GM18867 (cell line): Measurements from ENCODE around the gene VPS13D.
"Not testable (repeated sequence)": the region's sequence is repeated elsewhere in the genome, so short reads cannot be mapped to it uniquely, and the experiment has no call there.

Experiments
- ATAC-seq: cut with Tn5 transposase; IDR thresholded peaks from one replicate; pipeline ENCODE4 v1.9.1; 2021; ENCODE audit warnings: mild to moderate bottlenecking, moderate library complexity; ENCODE audit not compliant: unreplicated experiment

VPS13D gene

DNA sequence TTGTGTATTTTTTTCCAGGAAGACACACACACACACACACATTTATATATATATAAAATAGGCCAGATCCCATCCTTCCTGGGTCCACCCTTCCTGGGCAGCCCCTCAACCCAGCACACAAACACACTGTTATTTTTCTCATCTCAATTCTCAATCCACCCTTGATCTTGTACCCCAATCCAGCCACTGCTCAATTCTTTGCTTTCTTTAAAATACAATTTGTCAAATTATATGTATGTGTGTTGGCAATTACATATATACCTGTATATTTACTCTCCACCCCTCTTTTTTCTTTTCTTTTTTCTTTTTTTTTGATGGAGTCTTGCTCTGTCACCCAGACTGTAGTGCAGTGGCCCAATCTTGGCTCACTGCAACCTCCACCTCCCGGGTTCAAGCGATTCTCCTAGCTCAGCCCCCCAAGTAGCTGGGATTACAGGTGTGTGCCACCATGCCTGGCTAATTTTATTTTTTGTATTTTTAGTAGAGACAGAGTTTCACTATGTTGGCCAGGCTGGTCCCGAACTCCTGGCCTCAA lies 299.9 kb downstream of the VPS13D start:
- no peak for ATAC-seq

DNA sequence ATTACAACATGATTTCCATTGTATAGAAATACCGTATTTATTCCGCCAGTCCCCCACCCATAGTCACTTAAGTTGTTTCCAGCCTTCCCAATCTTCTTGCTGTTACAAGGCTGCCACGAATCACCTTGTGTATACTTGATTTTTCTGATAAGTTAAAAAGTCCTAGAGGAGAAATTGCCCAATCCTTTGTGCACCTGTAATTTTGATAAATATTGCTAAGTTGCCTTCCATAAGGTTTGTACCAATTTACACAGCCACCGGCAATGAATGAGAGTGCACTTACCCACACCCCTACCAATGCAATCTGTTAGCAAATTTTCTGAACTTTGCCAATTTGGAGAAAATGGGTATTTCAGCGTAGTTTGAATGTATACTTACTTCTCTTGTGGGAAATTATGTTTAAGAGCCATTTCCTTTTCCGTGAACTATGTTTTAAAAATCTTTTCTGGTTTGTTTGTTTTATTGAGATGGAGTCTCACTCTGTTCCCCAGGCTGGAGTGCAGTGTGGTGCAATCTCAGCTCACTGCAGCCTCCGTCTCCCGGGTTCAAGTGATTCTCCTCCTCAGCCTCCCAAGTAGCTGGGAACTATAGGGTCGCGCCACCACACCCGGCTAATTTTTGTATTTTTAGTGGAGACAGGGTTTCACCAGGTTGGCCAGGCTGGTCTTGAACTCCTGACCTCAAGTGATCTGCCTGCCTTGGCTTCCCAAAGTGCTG lies 300.8 kb downstream of the VPS13D start:
- ATAC-seq, result no peak

DNA sequence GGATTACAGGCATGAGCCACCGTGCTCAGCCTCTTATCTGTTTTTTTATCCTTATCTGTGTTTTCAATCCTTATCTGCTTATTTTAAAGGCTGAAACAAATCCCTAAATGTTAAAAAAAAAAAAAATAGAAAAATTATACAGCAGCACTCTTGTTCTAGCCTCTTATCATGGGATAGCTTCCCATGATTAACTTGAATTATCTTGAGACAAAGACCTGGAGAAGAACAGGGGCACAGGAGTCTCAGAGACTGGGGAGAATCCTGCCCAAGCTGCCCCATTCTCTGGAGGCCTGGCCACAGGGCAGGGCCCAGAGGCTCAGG lies 301.3 kb downstream of the VPS13D start:
- ATAC-seq, result no peak

DNA sequence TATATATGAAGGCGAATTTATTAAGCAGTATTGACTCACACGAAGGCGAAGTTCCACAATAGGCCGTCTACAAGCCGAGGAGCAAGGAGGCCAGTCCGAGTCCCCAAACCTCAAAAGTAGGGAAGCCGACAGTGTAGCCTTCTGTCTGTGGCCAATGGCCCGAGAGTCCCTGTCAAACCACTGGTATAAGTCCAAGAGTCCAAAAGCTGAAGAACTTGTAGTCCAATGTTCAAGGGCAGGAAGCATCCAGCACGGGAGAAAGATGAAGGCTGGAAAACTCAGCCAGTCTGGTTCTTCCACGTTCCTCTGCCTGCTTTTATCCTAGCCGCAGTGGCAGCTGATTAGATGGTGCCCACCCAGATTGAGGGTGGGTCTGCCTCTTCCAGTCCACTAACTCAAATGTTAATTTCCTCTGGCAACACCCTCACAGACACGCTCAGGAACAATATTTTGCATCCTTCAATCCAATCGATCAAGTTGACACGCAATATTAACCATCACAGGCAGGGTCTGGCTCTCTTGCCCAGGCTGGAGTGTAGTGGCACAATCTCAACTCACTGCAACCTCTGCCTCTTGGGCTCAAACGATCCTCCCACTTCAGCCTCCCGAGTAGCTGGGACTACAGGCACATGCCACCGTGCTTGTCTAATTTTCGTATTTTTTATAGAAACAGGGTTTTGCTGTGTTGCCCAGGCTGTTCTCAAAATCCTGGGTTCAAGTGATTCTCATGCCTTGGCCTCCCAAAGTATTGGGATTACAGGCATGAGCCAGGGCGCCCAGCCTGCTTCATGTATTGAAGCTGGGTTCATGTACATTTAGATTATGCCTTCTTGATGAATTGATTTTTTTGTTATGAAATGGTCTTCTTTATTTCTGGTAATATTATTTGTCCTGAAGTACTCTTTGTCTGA lies 302.8 kb downstream of the VPS13D start:
- no peak for ATAC-seq

DNA sequence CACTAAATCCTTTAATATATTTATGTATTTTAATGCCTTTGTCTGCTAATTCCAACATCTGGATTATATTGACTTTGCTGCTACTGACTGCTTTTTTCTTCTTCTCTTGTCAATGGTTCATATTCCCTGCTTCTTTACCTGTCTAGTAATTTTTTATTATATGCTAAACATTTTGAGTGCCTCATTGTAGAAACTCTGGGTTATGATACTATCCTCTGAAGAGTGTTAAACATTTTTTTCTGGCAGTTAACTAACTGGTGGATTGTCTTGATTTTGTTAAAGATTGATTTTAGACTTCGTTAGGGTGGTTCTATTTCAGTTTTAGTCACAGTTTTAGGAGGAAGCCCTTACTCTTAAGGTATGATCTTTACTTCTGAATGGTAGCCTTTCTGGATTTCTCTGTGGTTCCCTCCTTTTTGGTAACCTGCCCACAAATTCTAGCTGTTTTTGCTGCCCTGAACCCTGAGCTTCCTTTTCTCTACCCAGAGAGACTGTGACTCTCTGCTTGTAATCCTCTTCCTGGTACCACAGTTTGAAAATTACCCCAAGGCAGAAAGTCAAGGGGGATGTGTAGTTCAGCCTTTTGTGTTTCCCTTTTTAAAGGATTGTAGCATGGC lies 306.3 kb downstream of the VPS13D start:
- no peak for ATAC-seq

DNA sequence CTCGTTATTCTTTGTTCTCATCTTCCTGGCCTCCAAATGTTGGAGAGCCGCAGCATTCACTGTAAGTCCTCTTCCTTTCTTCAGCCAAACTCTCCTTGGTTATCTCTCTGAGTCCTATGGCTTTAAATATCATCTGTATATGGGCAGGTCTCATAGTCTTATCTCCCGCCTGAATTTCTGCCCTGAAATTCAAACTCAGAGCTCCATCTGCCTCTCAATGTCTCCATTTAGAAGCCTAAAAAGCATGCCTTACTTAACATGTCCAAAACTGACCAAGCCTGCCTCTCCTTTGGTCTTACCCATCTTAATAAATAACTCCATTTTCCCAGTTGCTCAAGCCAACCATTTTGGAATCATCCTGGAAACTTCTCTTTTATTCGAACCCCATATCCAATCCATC lies 307.5 kb downstream of the VPS13D start:
- no peak for ATAC-seq

DNA sequence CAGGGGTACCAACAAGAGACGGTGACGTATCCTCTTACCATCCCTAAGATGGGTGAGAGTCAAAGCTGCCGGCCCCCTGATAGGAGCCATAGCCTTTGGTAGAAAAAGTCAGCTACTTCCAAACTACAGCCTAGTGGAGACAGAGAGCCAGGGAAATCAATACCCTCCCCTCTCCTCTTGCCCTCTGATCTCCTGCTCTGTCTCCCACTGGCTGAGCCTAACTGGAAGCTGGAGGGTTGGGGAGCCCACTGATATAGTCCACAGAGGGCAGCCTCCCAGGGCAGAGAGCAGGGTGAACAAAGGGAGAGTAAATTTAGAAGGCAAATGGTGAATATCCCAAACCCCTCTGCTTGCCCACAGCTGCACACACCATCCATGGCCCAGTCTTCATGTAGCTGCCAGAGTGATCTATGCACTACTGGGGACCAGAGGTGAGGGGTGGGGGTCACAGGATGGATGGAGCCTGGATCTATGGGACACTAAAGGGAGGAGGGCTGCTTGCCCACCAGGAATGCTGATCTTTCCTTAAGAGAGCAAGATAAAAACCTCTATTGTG lies 308.2 kb downstream of the VPS13D start:
- ATAC-seq, result no peak

DNA sequence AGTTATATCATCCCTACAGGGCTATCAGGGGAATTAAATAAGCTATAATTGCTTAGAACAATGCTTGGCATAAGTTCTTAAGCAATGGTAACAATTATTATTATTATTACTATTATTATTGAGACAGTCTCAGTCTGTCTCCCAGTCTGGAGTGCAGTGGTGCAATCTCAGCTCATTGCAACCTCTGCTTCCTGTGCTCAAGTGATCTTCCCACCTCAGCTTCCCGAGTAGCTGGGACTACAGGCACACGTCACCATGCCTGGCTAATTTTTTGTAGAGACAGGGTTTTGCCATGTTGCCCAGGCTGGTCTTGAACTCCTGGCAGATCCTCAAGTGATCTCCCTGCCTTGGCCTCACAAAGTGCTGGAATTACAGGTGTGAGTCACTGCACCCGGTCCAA lies 308.7 kb downstream of the VPS13D start:
- ATAC-seq, result not testable (repeated sequence)

DNA sequence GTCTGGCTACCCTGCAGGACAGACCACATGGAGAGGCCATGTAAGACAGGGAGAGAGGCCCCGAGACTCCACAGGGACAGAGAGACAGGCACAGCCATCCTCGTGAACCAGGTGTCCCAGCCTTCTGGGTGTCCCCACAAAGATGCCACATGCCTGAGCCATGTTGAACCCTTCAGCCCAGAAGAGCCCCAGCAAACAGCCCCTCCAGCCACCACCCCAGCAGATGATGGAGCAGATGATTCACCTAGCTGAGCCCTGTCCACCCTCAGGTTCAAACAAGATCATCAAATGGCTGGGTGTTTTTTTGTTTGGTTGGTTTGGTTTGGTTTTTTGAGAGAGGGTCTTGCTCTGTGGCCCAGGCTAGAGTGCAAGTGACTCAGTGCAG lies 309.5 kb downstream of the VPS13D start:
- no peak for ATAC-seq

DNA sequence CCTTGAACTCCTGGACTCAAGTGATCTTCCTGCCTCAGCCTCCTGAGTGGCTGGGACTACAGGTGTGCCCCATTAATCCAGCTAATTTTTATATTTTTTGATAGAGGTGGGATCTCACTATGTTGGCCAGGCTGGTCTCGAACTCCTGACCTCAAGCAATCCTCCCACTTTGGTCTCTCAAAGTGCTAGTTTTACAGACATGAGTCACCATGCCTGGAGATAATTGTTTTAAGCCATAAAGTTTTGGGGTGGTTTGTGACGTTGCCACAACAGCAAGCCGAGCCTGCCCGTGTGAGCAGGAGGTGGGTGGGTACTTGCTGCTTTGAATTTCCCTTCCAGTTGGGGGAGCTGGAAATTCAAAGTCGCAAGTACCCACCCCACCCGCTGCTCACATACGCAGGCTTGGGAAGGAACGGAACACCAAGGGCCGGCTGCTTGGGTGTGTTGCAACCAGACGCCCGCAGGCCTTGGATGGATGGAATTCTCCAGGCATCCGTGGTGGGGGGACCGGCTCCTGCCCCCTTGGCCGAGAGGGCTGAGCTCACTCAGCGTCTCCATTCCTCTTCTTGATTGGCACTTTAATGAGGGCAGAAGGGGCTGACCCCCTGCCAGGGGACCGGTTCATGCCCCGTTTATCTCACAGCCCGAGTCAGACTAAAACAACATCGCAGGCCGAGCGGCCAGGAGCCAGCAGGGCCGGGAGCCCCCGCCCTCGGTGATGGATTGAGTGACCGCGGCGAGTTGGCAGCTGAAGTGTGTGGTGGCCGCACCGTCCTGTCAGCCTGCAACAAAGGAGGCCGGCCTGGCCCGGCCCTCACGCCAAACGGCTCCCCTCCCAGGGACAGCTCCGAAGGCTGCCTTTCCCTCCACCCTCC lies 310.1 kb downstream of the VPS13D start:
- ATAC-seq, result no peak

DNA sequence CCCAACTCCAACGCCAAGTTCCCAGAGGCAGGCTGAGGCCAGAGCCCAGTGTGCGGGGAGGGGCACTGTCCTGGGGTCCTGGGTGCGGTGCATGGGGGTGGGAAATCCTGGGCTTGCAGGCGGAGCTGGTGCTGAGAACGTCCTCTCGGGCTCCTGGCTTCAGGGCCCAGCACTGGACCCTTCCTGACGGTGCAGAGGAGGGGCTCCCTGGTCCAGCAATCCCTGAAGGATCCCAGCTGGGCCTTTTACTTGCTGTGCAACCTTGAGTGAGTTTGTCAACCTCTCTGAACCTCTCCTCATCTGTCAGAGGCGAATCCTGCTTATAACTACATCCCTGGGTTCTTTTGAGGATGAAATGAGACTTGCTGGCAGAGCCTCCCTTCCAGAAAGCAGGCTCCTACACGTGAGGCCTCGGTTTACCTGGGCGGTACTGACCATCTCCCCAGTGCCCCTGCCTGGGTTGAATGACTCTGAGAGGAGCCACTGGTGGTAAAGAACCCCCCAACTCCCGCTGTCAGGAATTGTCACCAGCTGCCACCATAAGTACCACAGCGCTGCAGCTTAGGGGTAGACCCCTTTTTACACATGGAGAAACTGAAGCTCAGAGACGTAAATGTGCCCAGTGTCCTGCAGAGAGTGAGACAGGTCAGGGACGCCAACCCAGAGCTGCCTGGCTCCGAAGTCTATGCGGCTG lies 310.9 kb downstream of the VPS13D start:
- no peak for ATAC-seq

DNA sequence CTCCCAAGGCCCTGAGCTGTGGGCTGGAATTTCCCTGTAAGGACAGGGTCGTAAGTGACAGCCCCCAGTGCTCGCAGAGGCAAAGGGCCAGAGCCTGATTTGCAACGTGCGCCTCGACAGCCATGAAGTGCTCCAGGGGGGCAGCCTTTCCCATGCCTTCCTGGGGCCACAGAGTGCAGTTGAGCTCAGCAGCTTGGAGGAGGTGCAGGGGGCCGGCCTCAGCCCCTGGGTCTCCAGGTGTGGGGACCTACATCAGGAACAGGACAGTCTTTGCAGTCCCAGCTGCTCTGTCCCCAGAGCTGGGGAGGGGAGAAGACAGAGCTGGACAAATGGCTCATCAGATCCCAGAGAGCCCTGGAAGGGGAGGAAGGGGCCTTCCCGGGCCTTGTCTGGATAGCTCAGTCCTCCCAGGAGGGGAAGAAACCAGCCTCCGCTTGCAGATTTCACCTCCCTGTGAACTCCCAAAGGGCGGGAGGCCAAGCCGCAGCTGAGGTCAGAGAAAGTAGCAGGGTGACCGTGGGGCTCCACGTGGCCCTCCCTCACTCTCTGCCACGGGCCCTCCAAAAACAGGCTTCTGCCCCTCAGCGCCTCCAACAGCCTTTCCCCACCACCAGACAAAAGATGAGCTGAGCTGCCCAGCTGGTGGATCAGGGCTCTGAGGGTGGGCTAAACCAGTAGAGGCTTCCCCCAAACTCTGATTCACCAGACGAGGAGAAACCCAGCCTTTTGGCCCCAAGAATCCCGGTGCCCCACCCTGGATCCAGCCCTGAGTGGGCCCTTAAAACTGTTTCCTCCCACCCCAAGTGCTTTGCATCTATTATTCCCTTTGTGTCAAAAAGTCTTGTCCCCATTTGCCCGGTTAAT lies 311.7 kb downstream of the VPS13D start:
- no peak for ATAC-seq

DNA sequence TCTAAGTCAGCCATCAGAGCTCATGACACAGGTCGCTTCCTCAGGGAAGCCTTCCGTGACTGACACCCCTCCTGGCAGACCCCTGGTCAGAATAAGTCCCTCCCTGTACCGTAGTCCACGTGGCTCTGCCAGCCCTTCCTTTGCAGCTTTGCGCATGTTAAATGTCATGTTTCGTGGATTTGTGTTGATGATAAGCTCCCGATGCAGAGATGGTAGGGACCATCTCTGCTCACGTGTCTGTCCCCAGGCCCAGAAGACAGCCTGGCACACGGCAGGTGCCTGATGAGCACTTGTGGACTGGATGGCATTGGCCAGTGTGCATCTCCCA lies 312.3 kb downstream of the VPS13D start:
- ATAC-seq, result no peak

DNA sequence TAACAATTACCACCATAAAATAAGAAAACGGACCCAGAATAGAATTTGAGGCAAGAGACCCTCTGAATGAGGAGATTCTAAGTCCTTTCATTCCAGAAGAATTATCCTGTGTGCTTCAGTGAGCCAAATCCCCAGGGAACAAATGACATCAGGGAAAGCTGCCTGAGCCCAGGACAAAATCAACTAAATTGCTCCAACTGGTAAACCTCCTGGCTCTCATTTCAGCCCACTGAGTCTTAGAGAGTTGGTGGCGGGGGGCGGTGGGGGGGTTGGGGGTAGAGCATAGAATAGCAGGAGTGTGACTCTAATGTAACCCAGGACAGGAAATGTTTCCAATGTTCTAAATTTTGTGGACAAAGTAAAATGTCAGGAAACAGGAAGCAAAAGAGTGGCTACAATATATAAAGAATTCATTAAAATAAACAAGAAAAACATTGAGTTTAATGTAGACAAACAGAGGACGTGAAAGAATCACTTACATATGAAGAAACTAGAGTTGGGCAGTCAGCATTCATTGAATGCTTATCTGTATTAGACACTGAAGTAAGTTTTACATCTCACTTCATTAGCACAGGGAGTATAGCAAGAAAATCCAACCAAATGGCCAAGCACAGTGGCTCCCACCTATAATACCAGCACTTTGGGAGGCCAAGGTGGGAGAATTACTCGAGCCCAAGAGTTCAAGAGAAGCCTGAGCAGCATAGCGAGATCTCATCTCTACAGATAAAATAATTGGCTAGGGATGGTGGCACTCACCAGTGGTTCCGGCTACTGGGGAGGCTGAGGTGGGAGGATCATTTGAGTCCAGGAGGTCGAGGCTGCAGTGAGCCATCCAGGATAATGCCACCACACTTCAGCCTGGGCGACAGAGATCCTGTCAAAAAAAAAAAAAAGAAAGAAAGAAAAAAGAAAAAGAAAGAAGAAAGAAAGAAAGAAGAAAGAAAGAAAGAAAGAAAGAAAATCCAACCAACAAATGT lies 313.1 kb downstream of the VPS13D start:
- ATAC-seq, result no peak

DNA sequence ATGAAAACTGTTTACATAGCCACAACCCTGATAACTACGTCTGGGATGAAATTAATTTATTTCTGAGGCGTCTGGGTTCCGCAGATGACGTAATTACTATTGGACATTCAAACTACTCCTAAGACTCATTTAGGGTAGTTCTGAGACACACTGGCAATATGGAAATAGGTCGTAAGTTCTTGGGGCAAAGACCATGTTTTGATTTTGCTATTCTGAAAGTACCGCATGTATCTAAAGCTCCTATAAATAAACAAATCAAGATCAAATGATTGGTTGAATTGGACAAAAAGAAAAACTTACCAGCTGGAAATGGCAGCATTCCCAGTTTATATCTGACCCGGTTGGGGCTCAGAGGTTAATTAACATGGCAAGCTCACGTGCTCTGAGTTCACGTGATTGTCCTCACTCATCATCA lies 313.9 kb downstream of the VPS13D start:
- no peak for ATAC-seq

DNA sequence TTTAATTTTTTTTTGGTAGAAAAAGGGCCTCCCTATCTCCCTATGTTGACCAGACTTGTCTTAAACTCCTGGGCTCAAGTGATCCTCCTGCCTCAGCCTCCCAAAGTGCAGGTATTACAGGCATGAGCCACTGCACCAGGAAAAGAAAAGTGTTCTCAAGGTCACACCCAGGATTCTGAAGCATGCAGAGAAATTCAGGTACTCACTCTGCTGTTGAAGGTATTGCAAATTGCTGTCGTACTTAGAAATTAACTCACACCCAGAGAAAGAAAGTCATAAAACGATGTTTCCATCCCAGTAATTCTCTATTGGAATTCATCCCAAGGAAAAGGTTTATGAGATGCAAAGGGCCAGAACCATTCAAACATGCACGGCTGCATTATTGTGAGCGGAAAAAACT lies 314.5 kb downstream of the VPS13D start:
- no peak for ATAC-seq

DNA sequence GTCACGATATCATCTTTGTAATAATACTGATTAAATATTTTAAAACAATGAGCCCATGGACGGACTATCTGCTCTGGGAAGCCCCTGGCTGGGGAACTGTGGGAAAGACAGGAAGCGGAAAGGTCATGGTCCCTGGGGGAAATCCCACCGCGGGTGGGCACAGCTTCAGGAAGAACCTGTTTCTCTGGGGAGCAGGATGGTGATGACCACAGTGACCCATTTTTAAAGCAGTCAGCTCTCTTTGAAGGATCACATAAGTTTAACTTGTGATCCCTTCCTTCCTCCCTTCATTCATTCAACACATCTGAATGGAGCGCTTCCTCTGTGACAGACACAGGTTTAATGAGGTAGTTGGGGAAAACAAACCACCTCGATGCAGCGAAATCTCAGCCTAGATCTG lies 315.2 kb downstream of the VPS13D start:
- ATAC-seq, result no peak
